Heart left ventricle (tissue), 13 donors: ENCODE results near the gene RGS10.

ENCODE experiments used
- POLR2A ChIP-seq, 2 donors: fragments of 450-650 bp; IDR thresholded peaks; one replicate each; pipeline ENCODE4 v1.6.1; 2017; ENCODE audit warnings: antibody characterized with exemption in 2 of 2, mild to moderate bottlenecking in 2 of 2, moderate library complexity in 2 of 2
- TF ChIP-seq, protein P1 (sequence below), 12 donors: fragments of 200-600 bp; sonication (generic) in 4 of 12; IDR thresholded peaks; one replicate each; pipeline versions ENCODE4 v1.5.0 to v1.8.0; 2018 to 2022; ENCODE audit warnings: antibody characterized with exemption in 12 of 12, mild to moderate bottlenecking in 5 of 12
- donor health status: ischemic (EF 13 %, LVEDD 7.1; RV severe dilation, severe dysfunction).
- donor health status: DM: no; HTN: yes; CAD: no.
- donor health status: DM: no; HTN: no; CAD: no.
- donor health status: ischemic (EF 25% LVEDD 6.9; RV normal size, moderate dysfunction).
- donor health status: ischemic (EF 25% LVEDD 5.7; RV mildly dilated, moderate dysfunction).
- donor health status: ischemic (EF 35%, LVEDD 5.7; RV mildly dilated, moderate dysfunction).
- donor health status: nonischemic (EF 11% LVEDD 7.7; RV severe dilation, severe dysfunction).
- donor health status: DM: yes; HTN: yes; CAD: no.
- donor health status: PGD.
- donor health status: ischemic (EF 29% LVEDD 5.4; RV normal size, mild dysfunction).
- donor health status: nonischemic (EF 23%, LVEDD 6.1; RV moderate dilation, normal function).

DNA sequence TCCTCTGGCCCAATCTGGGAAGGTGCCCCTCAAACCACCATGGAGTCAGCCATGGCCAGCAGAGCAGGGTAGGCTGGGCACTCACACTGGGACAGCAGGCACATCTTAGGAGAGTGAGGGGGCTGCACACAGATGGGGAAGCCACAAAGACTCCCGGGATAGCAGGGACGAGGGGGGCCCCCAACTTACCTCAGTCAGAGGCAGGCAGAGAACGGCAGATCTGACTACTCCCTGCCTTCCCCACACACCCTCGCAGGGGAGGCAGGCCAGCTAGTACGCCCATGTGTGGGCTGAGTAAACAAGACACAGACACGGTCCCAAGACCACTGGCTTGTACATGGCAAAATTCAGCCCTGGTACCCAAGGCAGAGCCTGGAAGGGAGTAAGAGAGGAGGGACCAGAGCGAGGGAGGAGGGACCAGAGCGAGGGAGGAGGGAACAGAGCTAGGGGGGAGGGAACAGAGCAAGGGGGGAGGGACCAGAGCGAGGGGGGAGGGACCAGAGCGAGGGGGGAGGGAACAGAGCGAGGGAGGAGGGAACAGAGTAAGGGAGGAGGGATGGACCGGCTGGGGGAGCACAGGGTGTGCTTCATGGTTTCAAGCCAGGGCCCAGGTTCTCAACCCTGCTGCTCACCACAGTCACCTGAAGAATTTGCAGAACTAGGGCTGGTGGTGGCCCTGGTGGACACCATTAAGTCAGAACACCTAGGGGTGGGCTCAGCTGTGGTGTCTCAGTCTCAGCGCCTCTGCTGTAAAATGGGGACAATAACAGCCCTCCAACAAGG is 73.8 kb downstream of the RGS10 start:
- no peak for TF ChIP-seq POLR2A (IDR thresholded peaks at IDR 0.05)
- TF ChIP-seq, protein P1, sequence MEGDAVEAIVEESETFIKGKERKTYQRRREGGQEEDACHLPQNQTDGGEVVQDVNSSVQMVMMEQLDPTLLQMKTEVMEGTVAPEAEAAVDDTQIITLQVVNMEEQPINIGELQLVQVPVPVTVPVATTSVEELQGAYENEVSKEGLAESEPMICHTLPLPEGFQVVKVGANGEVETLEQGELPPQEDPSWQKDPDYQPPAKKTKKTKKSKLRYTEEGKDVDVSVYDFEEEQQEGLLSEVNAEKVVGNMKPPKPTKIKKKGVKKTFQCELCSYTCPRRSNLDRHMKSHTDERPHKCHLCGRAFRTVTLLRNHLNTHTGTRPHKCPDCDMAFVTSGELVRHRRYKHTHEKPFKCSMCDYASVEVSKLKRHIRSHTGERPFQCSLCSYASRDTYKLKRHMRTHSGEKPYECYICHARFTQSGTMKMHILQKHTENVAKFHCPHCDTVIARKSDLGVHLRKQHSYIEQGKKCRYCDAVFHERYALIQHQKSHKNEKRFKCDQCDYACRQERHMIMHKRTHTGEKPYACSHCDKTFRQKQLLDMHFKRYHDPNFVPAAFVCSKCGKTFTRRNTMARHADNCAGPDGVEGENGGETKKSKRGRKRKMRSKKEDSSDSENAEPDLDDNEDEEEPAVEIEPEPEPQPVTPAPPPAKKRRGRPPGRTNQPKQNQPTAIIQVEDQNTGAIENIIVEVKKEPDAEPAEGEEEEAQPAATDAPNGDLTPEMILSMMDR (IDR thresholded peaks at IDR 0.05) = no peak
